GM20431 (cell line): ENCODE measurements around the gene LYSET.
"Not testable (repeated sequence)": the region's sequence is repeated elsewhere in the genome, so short reads cannot be mapped to it uniquely, and the experiment has no call there.

ENCODE experiments used
- in situ Hi-C: fragments of 300-500 bp; cut with MseI, MboI; formaldehyde crosslinking; loops from one replicate; pipeline ENCODE4 v1.15.0; 2020; ENCODE audit warnings: low sequenced_read_pairs; ENCODE audit not compliant: unreplicated experiment

Gene LYSET

DNA sequence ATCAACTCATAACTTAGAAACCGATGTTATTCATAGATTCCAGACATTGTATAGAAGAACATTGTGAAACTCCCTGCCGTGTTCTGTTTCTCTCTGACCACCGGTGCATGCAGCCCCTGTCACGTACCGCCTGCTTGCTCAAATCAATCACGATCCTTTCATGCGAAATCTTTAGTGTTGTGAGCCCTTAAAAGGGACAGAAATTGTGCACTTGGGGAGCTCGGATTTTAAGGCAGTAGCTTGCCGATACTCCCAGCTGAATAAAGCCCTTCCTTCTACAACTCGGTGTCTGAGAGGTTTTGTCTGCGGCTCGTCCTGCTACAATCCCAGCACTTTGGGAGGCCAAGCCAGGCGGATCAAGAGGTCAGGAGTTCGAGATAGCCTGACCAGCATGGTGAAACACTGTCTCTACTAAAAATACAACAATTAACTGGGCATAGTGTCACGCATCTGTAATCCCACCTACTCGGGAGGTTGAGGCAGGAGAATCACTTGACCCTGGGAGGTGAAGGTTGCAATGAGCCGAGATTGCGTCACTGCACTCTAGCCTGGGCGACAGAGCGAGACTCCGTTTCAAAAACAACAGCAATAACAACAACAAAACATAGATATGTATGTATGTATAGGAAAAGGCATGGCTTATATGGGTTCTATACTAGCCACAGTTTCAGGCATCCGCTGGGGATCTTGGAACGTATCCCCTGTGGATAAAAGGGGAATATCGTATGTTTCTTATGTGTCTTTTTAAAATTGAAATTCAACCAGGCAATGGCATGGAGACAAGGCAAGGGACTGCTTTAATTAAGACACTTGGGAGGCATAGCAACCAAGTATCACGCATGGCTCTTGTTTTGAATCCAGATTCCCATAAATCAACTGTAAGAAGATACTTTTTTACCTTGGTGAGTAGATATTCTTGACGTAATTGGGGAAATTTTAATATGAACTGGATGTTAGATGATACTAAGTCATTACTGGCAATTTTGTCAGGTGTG is 19.5 kb upstream of the LYSET start:
- in situ Hi-C loops = not testable (repeated sequence)

GRCh38 chr14:93168610-93169009 is 16.5 kb upstream of the LYSET start:
- in situ Hi-C loops = not testable (repeated sequence)

GRCh38 chr14:93169619-93170018 is 15.5 kb upstream of the LYSET start:
- in situ Hi-C loops = not testable (repeated sequence)

DNA sequence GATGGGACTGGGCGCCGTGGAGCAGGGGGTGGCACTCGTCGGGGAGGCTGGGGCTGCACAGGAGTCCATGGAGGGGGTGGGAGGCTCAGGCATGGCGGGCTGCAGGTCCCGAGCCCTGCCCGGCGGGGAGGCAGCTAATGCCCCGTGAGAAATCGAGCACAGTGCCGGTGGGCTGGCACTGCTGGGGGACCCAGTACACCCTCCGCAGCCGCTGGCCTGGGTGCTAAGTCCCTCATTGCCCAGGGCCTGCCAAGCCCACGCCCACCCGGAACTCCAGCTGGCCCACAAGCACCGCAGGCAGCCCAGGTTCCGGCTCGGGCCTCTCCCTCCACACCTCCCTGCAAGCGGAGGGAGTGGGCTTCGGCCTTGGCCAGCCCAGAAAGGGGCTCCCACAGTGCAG is 15.0 kb upstream of the LYSET start:
- in situ Hi-C loops = not testable (repeated sequence)

- in situ Hi-C loops = no loop called here
These were observed 13.7 kb upstream of the LYSET start for GRCh38 chr14:93171376-93171775.

DNA sequence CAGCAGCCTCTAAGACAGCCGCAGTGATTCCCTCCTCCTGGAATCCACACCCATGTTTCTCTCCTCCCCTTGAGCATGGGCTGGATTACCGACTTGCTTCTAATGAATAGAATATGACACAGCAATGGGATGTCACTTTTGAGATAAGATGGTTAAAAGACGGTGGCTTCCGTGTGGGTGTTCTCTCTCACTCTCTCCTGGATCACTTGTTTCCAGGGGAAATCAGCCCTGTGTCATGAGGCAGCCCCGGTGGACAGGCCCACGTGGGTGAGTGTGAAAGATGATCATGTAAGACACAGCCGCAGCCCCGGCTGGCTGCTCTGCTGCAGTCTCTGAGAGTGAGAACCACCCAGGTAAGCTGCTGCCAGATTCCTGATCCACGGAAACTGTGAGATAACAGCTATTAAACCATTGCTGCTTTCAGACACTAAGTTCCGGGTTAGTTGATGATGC is 11.1 kb upstream of the LYSET start:
- in situ Hi-C loops = no loop called here

GRCh38 chr14:93174731-93175130 is 10.4 kb upstream of the LYSET start:
- in situ Hi-C loops = not testable (repeated sequence)

GRCh38 chr14:93175492-93175891 is 9.6 kb upstream of the LYSET start:
- in situ Hi-C loops = no loop called here

- in situ Hi-C loops = no loop called here
These were observed 1.4 kb upstream of the LYSET start for GRCh38 chr14:93183596-93184317.

- in situ Hi-C loops = no loop called here
These were observed 218 bp downstream of the LYSET start for GRCh38 chr14:93185349-93185720.

DNA sequence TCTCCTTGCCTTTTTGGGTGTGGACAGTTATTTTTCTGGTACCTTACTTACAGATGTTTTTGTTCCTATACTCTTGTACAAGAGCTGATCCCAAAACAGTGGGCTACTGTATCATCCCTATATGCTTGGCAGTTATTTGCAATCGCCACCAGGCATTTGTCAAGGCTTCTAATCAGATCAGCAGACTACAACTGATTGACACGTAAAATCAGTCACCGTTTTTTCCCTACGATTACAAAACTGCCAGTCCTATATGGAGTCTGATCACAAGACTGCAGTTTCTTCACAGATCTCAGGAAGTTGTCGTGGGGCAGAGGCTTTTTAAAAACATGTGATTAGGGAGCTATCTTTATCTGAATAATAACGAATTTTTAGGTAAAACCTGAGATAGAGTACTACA is 1.3 kb downstream of the LYSET start:
- in situ Hi-C loops = no loop called here

DNA sequence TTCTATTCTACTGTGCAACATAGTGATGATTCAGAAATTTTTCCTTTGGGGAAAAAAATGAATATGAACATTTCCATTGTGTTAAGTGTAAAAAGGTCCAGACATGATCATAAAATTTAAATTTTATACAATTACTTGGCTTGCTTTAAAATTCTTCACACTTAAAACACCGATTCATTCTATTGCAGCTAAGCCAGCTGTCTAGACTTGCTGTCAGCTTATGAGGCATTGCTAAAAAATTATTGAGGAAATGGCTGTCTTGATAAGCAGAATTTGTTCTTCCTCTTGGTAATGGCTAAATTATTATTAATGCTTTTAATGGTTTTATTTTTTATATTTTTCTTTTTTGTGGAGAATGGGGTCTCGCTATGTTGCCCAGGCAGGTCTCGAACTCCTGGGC is 1.8 kb downstream of the LYSET start:
- in situ Hi-C loops = no loop called here

DNA sequence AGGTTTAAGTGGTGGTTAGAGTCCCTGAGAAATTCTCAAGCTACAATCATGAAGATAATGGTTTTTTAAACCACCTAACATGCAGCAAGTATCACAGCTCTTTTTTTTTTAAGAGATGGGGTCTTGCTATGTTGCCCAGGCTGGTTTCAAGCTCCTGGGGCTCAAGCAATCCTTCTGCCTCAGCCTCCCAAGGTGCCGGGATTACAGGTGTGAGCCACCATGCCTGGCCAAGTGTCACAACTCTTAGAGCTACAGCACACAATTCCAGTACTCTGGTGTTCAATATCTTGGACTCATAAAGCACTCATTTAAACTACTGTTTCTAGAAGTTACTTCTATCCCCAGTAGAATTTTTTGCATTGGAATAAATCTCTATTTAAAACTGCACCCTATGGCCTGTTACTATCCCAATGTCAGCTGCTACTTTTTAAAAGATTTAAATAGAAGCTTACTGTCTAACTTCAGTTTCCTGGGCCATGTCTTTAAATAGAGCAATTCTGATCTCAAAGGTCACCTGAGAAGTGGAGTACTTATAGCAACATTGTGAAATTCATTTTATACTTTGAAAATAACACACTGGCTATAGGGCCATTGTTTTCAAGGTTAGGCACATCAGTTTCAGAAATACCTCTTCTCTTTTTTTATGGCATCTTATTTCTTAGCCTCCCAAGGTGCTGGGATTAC is 10.3 kb downstream of the LYSET start:
- in situ Hi-C loops = no loop called here

GRCh38 chr14:93199031-93199430 is 13.9 kb downstream of the LYSET start:
- in situ Hi-C loops = no loop called here

DNA sequence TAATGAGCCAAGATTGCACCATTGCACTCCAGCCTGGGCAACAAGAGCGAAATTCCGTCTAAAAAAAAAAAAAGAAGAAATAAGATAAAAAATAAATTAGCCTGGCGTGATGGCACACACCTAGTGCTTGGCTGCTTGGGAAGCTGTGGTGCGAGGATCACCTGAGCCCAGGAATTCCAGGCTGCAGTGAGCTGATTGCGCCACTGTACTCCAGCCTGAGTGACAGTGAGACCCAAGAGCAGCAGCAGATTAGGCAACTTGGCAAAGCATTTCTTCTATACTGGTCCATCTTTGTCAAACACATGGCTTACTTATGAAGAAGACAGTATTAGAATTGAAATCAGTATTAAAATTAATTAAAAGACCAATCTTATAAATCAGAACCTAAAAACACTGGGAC is 15.4 kb downstream of the LYSET start:
- in situ Hi-C loops = no loop called here

DNA sequence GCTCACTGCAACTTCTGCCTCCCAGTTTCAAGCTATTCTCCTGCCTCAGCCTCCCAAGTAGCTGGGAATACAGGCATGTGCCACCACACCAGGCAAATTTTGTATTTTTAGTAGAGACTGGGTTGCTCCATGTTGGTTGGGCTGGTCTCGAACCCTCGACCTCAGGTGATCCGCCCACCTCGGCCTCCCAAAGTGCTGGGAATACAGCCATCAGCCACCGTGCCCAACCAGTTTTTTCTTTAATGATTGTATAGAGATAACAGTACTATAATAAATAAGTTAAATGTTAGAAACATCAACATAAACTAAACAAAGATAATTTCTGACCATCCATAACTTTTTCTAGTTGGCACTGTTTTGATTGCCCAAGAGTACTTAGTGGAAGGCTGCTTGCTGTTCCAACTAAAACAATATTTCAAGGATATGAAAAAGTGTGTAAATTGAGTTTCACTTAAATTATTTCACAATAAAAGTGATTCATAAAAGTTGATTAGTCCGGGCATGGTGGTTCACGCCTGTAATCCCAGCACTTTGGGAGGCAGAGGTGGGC is 16.1 kb downstream of the LYSET start:
- in situ Hi-C loops = no loop called here

DNA sequence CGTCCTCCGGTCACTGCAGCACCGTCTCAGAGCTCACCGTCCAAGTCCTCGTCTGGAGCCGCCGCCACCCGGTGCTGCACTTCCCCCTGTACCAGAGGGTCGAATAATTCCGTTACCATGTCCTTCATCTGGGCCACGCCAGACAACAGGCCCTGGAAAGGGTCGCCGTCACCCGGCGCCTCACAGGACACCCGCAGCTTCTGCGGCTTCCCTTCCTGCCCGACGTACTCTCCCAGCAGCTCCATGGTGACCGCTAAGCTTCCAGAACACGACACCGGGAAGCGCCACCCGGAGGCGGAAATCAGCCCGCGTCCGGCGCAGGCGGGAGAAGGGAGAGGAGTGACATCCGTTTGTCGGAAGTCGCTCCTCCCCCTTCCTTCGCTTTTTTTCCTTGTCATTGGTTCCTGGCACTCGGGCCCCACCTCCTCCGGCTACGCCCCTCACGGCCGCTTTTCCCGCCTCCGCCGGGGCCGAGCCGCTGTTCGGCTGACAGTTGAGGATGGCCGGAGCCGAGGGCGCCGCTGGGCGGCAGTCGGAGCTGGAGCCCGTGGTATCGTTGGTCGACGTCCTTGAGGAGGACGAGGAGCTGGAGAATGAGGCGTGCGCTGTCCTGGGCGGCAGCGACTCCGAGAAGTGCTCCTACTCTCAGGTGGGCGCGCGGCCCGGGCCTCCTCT is 21.8 kb downstream of the LYSET start, which contains the start of the genes GON7 and UBR7:
GON7 (minus strand) TSS at position 273 of the 675 bp plus-strand sequence; CDS start at position 245, 28 bp downstream.
UBR7 (plus strand) TSS at position 464 of the 675 bp plus-strand sequence; CDS start at position 500, 36 bp downstream.
- in situ Hi-C loops = no loop called here

GRCh38 chr14:93207468-93208308 is 22.6 kb downstream of the LYSET start:
- in situ Hi-C loops = no loop called here

GRCh38 chr14:93212432-93212831 is 27.3 kb downstream of the LYSET start:
- in situ Hi-C loops = no loop called here
